DMS 273 (cell line): ENCODE data around the gene KPNA4.
"Not testable (repeated sequence)": the region's sequence is repeated elsewhere in the genome, so short reads cannot be mapped to it uniquely, and the experiment has no call there.

Experiments used
- DNase-seq: peaks from one replicate; lab custom pipeline; 2025; ENCODE audit not compliant: unreplicated experiment; lab: John Stamatoyannopoulos, UW

KPNA4 gene

GRCh38 chr3:160565442-160566403, at the start of gene KPNA4:
Gene KPNA4 (minus strand): TSS chr3:160565571. CDS start chr3:160565282, 289 bp downstream.
- peak; percentile 100 for DNase-seq

- no peak for DNase-seq
Observed at GRCh38 chr3:160613661-160614060, 48.3 kb upstream of the KPNA4 start.

- DNase-seq = peak; percentile 25
Observed at GRCh38 chr3:160612386-160613075, 47.2 kb upstream of the KPNA4 start.

DNA sequence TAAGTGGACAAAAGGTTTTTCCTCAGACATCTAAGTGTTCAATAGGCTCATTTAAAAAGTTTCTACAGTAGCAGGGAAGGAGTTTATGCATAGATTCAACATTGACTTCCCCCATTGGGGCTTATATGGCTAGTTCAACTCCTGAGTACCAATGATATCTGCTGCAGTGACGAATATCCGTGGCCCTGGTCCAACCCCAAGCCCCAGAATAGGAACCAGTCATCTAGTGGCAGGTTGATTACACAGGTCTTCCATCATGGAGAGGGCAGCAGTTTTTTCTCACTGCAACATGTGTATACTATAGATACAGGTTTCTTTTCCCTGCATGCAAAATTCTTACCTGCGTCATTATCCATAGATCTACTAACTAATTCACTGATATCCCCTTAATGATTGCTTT, 45.8 kb upstream of the KPNA4 start:
- no peak for DNase-seq

DNA sequence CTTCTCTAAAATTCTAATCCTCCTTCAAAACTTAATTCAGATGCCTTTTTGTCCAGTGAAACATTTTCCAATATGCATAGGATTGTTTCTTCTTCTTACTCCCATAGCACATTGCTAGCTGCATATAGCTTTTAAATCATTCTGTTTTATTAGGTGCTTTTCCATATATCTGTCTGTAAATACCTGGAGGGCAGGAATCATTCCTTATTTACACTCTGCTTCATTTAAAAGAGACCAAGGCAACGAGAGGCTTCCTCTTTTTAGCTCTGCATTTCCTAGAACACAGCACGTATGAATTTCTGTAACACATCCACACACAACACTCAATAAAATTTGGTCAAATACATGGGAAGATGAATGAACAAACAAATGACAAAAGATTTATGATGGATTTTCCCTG, 43.5 kb upstream of the KPNA4 start:
- no peak for DNase-seq

DNA sequence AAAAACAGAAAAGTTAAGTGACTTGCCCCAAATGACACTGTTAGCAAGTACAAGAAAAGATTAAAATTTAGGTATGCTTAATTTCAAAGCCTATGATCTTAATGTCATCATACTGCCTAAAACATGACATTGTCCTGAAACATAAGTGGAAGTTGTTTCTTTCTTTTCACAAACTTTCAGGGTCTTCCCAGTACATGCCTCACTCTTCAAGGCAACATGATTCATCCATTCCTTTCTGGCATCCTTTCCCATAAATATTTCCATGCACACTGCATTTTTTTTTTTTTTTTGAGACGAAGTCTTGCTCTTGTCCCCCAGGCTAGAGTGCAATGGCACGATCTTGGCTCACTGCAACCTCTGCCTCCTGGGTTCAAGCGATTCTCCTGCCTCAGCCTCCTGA, 42.5 kb upstream of the KPNA4 start:
- no peak for DNase-seq

- no peak for DNase-seq
Observed at GRCh38 chr3:160605315-160605714, 39.9 kb upstream of the KPNA4 start.

GRCh38 chr3:160603845-160604244, 38.5 kb upstream of the KPNA4 start:
- DNase-seq = not testable (repeated sequence)

DNA sequence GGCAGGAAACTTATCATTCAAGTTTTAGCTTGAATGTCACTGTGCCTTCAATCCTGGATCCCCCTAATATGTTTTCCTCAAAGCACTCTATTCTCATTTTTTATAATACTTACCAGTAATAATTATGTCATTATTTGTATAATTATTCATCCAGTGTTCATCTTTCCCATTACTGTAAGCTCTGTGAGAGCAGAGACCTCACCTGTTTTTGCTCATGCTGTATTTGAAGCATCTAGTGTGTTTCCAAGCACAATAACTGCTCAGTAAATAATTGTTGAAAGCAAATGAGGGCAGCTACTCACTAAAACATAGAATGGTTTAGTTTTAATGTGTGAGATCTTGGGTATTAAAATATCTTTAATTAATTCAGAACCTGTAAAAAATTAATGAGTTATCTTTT, 36.9 kb upstream of the KPNA4 start:
- no peak for DNase-seq

DNA sequence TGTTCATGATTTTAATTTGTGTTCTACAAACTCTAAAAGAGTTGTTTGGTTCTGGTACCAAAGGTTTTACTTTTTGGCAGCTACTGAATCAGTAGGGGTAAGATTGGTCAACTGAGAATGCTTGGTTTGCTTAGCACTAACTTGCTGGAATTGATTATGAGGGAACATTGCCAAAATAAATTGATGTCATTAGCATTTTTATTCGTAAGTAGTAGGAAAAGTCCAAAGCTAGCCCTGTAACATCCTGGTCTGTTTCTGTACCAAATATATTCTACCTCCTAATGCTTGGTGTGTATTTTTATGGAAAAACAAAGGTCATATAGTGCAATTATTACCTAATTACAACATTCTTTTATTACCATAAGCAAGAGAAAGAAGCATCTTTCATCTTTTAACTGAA, 35.9 kb upstream of the KPNA4 start:
- DNase-seq = no peak

DNA sequence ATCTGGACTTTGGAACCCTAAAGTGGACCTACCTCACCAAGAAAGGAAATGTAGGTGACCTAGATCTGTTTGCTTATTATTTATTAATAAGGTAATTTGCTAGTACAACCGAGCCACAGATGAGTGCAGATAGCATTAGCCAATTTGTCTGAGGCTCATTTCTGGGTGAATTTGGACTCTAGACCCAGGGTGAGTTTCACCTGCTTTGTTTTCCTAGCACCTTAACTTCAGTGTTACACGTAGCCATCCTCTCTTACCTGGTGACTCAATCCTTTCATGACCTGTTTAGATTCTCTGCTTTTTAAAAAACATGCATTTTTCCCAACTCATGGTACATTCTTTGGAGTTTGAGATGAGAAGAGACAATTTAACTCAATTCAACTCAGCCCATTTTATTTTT, 33.5 kb upstream of the KPNA4 start:
- no peak for DNase-seq

GRCh38 chr3:160588023-160588422, 22.7 kb upstream of the KPNA4 start:
- DNase-seq = no peak

DNA sequence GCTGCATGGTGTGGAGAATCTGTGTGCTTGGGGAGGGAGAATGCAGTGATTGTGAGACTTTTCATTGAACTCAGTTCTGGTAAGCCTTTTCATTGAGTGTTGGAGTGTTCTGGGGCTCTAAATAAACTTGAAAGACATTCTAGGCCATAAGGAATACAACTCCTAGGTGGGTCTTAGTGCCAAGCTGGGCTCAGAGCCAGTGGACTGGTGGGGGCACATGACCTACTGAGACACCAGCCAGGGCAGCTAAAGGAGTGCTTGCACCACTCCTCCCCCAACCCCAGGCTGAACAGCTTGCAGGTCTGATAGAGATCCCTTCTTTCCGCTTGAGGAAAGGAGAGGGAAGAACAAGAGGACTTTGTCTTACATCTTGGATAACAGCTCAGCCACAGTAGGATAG, 21.7 kb upstream of the KPNA4 start:
- DNase-seq = peak; percentile 55

- DNase-seq = no peak
Observed at GRCh38 chr3:160586679-160587078, 21.3 kb upstream of the KPNA4 start.

- no peak for DNase-seq
Observed at GRCh38 chr3:160583451-160583850, 18.1 kb upstream of the KPNA4 start.

GRCh38 chr3:160580938-160581337, 15.6 kb upstream of the KPNA4 start:
- no peak for DNase-seq

DNA sequence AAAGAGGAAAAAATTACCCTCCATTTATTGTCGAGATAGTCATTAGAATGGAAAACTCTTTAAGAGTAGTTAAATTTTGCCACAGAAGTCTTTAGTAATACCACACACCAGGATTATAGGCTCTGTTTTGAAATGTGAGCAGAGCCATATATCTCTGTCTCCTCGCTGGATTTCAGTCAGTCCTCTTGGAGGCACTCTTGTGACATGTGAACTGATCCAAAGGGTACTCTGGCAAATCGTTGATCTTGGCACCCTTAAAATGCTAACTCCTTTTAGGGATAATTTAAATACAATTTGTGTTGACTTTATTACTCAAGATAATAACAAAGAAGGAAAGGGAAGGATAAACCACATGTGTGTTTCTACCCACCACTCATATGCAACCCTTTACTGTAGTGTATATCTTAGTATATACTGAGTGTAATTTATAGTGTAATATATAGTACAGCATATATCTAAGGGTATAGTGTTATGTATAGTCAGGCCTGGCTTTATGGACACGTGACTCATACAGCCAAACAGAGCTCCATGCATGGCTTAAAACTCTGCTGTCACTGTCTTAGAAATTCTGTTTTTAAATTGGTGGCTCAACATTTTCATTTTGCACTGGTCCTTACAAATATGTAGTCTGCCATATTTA, 12.3 kb upstream of the KPNA4 start:
- peak; percentile 54 for DNase-seq

GRCh38 chr3:160577093-160577492, 11.7 kb upstream of the KPNA4 start:
- no peak for DNase-seq

- DNase-seq = no peak
Observed at GRCh38 chr3:160576621-160577020, 11.2 kb upstream of the KPNA4 start.

DNA sequence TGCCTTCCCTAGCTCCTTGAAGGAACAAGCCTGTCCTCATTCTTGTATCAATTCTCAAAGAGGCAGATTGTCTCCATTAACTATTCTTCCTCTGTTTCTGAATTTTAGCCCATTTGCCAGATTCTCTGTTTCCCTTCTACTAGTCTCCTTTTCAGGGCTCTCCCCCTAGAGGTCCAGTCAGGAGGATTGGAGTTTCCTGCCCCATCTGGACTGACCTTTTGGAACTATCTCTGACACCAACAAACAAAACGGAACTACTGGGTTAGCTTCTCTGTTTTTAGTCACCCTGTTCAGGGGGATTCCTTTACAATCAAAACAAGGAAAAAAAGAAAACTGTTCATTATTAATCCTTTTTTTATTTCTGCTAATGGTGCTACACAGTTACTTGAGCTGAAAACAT, 10.2 kb upstream of the KPNA4 start:
- no peak for DNase-seq

DNA sequence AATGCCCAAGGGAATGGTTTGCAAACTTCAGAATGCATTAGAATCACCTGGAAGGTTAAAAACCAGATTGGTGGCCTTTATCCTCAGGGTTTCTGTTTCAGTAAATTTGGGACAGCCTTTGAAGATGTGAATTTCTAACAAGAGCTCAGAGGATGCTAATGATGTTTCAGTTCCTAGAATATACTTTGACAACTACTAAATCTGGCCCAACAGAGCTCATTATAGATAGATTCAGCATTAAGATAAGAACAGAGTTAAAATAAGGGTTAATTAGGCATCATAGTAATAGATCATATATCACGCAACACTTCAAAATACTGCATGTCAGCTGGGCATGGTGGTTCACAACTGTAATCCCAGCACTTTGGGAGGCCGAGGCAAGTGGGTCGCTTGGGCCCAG, 9.3 kb upstream of the KPNA4 start:
- DNase-seq = no peak
